ENCODE results near the gene CNTN5. TPM values are rescaled to one million over a fixed set of nuclear protein-coding genes. Genes with fewer than 3 reads are reported as not detected.

The CNTN5 gene
- total RNA-seq, 4 donors from 2014 or later, result 0.12 TPM; not detected in 3

DNA sequence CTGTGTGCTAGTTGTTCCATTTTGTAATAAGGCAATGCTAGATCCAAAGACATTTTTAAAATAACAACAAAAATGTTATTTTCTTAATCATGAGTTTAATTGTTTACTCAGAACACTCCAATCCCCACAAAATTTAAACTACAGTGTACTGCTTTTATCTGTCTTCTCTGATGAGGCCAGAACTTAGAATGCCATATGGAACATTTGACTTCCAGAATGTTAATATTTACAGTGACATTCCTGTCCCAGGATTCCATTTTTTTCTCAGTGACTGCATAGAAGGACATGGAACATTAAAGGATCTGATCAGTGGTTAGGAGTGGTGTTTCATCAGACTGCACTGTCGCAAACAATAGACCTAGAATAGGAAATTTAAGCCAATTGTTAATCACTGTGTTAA, 1171.4 kb downstream of the CNTN5 start:
- TF ChIP-seq POLR2A (IDR thresholded peaks at IDR 0.05), result no peak
- TF ChIP-seq, protein P1, sequence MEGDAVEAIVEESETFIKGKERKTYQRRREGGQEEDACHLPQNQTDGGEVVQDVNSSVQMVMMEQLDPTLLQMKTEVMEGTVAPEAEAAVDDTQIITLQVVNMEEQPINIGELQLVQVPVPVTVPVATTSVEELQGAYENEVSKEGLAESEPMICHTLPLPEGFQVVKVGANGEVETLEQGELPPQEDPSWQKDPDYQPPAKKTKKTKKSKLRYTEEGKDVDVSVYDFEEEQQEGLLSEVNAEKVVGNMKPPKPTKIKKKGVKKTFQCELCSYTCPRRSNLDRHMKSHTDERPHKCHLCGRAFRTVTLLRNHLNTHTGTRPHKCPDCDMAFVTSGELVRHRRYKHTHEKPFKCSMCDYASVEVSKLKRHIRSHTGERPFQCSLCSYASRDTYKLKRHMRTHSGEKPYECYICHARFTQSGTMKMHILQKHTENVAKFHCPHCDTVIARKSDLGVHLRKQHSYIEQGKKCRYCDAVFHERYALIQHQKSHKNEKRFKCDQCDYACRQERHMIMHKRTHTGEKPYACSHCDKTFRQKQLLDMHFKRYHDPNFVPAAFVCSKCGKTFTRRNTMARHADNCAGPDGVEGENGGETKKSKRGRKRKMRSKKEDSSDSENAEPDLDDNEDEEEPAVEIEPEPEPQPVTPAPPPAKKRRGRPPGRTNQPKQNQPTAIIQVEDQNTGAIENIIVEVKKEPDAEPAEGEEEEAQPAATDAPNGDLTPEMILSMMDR (IDR thresholded peaks at IDR 0.05), result no peak
- 29 to 86% methylated on average over 1 of the region's 1 CpG for WGBS, 2 donors
- no peak overlapping the region for H3K27ac ChIP-seq
- no peak overlapping the region for H3K4me3 ChIP-seq
- no peaks in the 10 kb centered on the region for H3K9me3 ChIP-seq
- DNase-seq, result no peak
- H3K36me3 ChIP-seq, result no peaks in the 10 kb centered on the region
- no peaks in the 10 kb centered on the region for H3K4me1 ChIP-seq
- intact Hi-C loops (cut with DNase I), result no loop called here
- no peaks in the 10 kb centered on the region for H3K27me3 ChIP-seq

DNA sequence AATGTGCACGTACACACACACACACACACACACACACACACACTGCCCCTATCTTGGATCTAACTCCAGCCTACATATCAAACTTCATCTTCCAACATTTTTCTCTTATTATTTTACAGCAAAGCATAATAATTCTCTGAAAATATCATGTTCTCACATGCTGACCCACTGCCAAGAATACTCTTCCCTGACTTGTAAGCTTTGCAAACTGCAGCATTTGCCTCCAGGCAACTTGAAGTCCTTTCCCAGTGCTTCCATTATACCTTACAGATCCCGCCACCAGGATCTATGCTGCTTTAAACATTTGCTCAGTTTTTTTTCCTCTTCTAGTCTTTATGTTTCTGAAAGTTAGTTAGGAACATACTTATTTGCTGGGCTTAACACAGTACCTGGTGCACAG, 1183.0 kb downstream of the CNTN5 start:
- no peaks in the 10 kb centered on the region for H3K4me1 ChIP-seq
- no peaks in the 10 kb centered on the region for H3K36me3 ChIP-seq
- intact Hi-C loops (cut with DNase I), result no loop called here
- H3K4me3 ChIP-seq, result no peak overlapping the region
- H3K9me3 ChIP-seq, result no peaks in the 10 kb centered on the region
- 32 to 61% methylated on average over 2 of the region's 2 CpGs for WGBS, 2 donors
- DNase-seq, result no peak
- TF ChIP-seq, protein P1 (IDR thresholded peaks at IDR 0.05), result no peak
- TF ChIP-seq POLR2A (IDR thresholded peaks at IDR 0.05), result no peak
- no peak overlapping the region for H3K27ac ChIP-seq
- no peaks in the 10 kb centered on the region for H3K27me3 ChIP-seq

DNA sequence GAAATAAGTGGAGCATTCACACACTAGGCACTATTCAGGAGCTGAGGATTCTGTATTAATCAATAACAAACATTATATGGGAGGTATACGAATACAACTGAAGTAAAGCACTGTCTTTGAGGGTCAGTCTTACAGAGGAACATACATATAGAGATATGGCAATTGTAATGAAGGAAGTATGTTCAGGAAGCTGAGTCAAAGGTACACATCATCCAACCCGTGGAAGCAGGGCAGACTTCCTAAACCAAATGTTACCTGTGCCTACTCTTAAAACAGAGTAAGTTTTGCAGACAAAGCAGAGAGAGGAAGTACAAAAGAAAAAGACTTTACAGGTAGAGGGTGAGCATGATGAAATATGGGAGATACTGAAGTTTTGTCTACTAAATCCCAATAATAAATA, 1185.2 kb downstream of the CNTN5 start:
- WGBS, 2 donors, result 50 to 51% methylated on average over 2 of the region's 2 CpGs
- no peaks in the 10 kb centered on the region for H3K4me1 ChIP-seq
- no peak for DNase-seq
- H3K9me3 ChIP-seq, result no peaks in the 10 kb centered on the region
- no peak overlapping the region for H3K4me3 ChIP-seq
- H3K27ac ChIP-seq, result no peak overlapping the region
- no peaks in the 10 kb centered on the region for H3K27me3 ChIP-seq
- H3K36me3 ChIP-seq, result no peaks in the 10 kb centered on the region
- TF ChIP-seq, protein P1 (IDR thresholded peaks at IDR 0.05), result no peak
- TF ChIP-seq POLR2A (IDR thresholded peaks at IDR 0.05), result no peak
- intact Hi-C loops (cut with DNase I), result no loop called here

DNA sequence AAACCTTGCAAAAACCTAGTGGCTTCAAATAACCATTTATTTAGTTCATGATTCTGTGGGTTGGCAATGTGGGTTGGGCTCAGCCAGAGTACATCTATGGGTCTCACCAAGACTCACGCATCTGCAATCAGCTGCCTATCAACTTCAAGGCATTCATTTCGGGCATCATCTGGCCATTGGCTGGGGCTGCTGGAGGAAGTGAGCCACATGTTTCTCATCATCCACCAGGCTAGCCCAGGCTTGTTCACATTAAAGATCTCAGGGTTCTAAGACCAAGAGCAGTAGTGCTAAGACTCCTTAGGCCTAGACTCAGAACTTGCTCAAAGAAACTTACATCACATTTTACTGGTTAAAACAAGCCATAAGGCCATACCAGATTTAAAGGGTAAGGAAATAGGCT, 1187.5 kb downstream of the CNTN5 start:
- no peak for DNase-seq

DNA sequence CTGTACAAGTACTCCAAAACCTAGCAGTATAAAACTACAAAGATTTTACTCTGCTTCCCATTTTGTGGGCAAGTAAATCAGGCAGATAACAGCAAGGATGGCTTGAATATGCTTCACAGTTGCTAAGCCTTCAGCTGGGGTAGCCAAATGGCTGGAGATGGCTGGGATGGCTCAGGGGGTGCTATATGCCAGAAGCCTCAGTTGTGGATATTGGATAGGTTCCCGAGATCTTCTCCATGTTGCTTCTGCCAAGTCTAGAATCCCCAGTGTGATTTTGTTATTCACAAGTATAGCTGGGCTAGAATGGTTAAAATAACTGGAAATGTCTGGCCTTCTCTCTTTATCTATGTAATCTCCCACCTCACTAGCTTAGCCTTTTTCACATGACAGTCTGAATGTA, 1194.0 kb downstream of the CNTN5 start:
- no peaks in the 10 kb centered on the region for H3K27me3 ChIP-seq
- H3K9me3 ChIP-seq, result no peaks in the 10 kb centered on the region
- H3K27ac ChIP-seq, result no peak overlapping the region
- no peak for DNase-seq
- intact Hi-C loops (cut with DNase I), result no loop called here
- no peak overlapping the region for H3K4me3 ChIP-seq
- H3K36me3 ChIP-seq, result no peaks in the 10 kb centered on the region
- TF ChIP-seq, protein P1 (IDR thresholded peaks at IDR 0.05), result no peak
- TF ChIP-seq POLR2A (IDR thresholded peaks at IDR 0.05), result no peak
- 63 to 71% methylated on average over 1 of the region's 1 CpG for WGBS, 2 donors
- no peaks in the 10 kb centered on the region for H3K4me1 ChIP-seq

More for the DNA sequence above, 1187.5 kb downstream of the CNTN5 start:
- no peaks in the 10 kb centered on the region for H3K4me1 ChIP-seq
- 69 to 72% methylated on average over 2 of the region's 2 CpGs for WGBS, 2 donors
- intact Hi-C loops (cut with DNase I), result no loop called here
- no peaks in the 10 kb centered on the region for H3K27me3 ChIP-seq
- no peaks in the 10 kb centered on the region for H3K9me3 ChIP-seq
- no peaks in the 10 kb centered on the region for H3K36me3 ChIP-seq
- TF ChIP-seq, protein P1 (IDR thresholded peaks at IDR 0.05), result no peak
- TF ChIP-seq POLR2A (IDR thresholded peaks at IDR 0.05), result no peak
- H3K4me3 ChIP-seq, result no peak overlapping the region
- H3K27ac ChIP-seq, result no peak overlapping the region

Measured in esophagus squamous epithelium (tissue), 5 donors.